Measurements from ENCODE around the gene TUBB3.
"Not testable (repeated sequence)": the region's sequence is repeated elsewhere in the genome, so short reads cannot be mapped to it uniquely, and the experiment has no call there.

Gene TUBB3

GRCh38 chr16:89913408-89914387, 9.4 kb upstream of the TUBB3 start:
- Histone ChIP-seq H3K4me1 (ENCODE audit: control insufficient read depth in 1 of 2, insufficient read depth in 1 of 2, low read depth in 1 of 2, low read length in 1 of 2) (peaks cover 12 to 13% of the 10 kb centered on the region in 2 experiments), H3K36me3 (peaks cover 50% of the 10 kb centered on the region), H3K9me3 (no peaks in the 10 kb centered on the region), H3K27me3 (peaks cover 18% of the 10 kb centered on the region), H3K4me3 (ENCODE audit: low read depth in 1 of 2, low read length in 1 of 2) (no peak overlapping the region), H3K27ac (no peak overlapping the region)
- no peak for TF ChIP-seq CTCF (IDR thresholded peaks at IDR 0.05)

GRCh38 chr16:89914642-89915285, 8.4 kb upstream of the TUBB3 start:
- Histone ChIP-seq H3K36me3 (peaks cover 41% of the 10 kb centered on the region), H3K4me1 (ENCODE audit: control insufficient read depth in 1 of 2, insufficient read depth in 1 of 2, low read depth in 1 of 2, low read length in 1 of 2) (peaks cover 13 to 15% of the 10 kb centered on the region in 2 experiments), H3K27me3 (peaks cover 29% of the 10 kb centered on the region)
- not testable (repeated sequence) for H3K4me3 ChIP-seq (ENCODE audit: low read depth in 1 of 2, low read length in 1 of 2); H3K9me3 ChIP-seq; H3K27ac ChIP-seq

GRCh38 chr16:89915303-89916232, 7.6 kb upstream of the TUBB3 start:
- Histone ChIP-seq H3K4me3 (ENCODE audit: low read depth in 1 of 2, low read length in 1 of 2) (no peak overlapping the region), H3K27me3 (peaks cover 37% of the 10 kb centered on the region), H3K4me1 (ENCODE audit: control insufficient read depth in 1 of 2, insufficient read depth in 1 of 2, low read depth in 1 of 2, low read length in 1 of 2) (peaks cover 13 to 15% of the 10 kb centered on the region in 2 experiments), H3K36me3 (peaks cover 33% of the 10 kb centered on the region), H3K9me3 (no peaks in the 10 kb centered on the region), H3K27ac (no peak overlapping the region)
- no peak for TF ChIP-seq CTCF (IDR thresholded peaks at IDR 0.05)

- peaks cover 16 to 21% of the 10 kb centered on the region in 2 experiments for H3K4me1 ChIP-seq (ENCODE audit: control insufficient read depth in 1 of 2, insufficient read depth in 1 of 2, low read depth in 1 of 2, low read length in 1 of 2)
Observed at GRCh38 chr16:89917773-89918452, 5.2 kb upstream of the TUBB3 start.

More at GRCh38 chr16:89917773-89918452, 5.2 kb upstream of the TUBB3 start:
- TF ChIP-seq CTCF (IDR thresholded peaks at IDR 0.05): no peak
- Histone ChIP-seq H3K4me3 (ENCODE audit: low read depth in 1 of 2, low read length in 1 of 2) (peak overlapping the region in 1 of 2 experiments; percentile 14), H3K27ac (no peak overlapping the region), H3K9me3 (no peaks in the 10 kb centered on the region), H3K36me3 (peaks cover 9% of the 10 kb centered on the region), H3K27me3 (peaks cover 60% of the 10 kb centered on the region)

Measured in neutrophil (primary cell).